Fibroblast of skin of abdomen (primary cell): ENCODE measurements around the gene ADORA1.

ENCODE experiments used
- DNase-seq: peaks from one replicate; pipeline ENCODE4 v3.0.0-alpha.2; 2013

The ADORA1 gene

GRCh38 chr1:203187689-203188264 lies 60.3 kb downstream of the ADORA1 start:
- DNase-seq = no peak

DNA sequence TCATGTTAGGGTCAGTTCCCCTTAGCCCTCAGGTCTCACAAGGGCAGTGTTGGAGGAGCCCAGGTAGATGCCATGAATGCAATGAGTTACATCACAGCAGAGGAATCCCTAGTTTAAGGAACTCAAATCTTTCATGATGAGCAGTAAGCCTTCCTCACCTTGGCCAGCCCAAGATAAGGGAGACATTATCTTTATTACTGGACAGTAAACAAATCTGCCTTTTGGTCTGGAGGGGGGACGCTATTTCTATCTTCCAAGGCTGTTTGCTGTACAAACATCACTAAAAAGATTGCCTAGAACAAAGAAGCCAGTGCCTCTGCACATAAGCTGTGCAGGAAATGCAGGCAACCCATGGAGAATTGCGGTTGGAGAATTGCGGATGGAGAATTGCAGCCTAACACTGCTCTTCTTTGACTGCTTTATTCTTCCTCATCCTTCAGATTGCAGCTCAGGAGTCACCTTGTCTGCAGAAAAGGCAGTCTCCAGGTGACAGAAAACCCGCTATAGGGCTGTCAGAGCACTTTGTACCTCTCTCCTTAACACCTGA lies 61.2 kb downstream of the ADORA1 start:
- DNase-seq = no peak

GRCh38 chr1:203189951-203190352 lies 62.4 kb downstream of the ADORA1 start:
- DNase-seq = no peak

- no peak for DNase-seq
Measured at GRCh38 chr1:203190949-203191348, 63.4 kb downstream of the ADORA1 start.

DNA sequence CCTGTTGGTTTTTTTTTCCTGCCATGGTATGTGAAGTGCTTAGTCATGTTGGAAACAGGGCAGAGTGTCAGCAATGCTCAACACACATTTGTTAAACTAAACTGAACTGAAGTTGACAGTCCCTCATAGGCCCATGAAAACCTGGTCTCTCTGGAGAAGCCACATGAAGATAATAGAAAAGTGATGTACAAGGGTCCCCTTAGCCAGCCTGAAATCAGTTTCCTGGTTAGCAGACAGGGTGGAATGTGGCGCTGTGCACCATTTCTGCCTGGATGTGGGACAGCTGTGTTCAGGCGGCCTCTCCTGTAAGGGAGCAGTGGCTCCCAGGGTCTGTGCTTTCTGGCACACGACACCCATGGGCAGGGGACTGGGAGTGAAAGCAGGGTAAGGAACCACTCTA lies 68.8 kb downstream of the ADORA1 start:
- DNase-seq = no peak

GRCh38 chr1:203197625-203198024 lies 70.1 kb downstream of the ADORA1 start:
- DNase-seq = peak; percentile 89

DNA sequence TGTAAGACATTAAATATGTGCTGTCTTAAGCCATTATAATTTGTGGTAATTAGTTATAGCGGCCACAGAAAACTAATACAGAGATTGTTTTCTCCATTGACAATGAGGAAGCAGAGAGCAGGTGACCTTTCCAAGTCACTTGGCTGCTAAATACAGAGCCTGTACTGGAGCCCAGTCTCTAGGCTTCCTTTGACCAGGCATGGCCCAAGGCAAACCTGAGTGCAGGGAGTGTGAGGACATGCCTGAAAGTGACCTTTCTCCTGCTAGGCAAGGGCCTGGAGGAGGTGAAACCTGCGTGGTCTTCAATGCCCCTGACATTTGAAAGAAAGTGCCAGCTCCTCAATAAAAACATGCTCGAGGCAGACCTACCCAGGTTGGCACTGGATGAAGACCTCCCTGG lies 71.5 kb downstream of the ADORA1 start:
- DNase-seq = no peak

DNA sequence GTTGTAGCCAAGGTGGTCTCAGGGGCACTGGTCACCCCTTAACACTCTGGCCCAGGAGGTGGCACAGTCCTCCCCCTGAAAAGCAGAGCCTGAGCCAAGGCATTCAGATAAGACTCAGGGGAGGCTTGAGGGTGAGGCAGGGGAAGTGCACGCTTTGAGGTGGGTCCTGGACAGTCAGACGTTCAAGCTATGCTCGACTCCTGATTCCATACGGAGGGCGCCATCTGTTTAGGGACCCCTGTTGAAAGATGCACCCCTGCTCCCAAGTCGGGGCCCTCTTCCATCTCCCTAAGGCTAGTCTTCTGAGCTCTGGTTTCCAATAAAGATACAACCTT lies 71.9 kb downstream of the ADORA1 start:
- no peak for DNase-seq

DNA sequence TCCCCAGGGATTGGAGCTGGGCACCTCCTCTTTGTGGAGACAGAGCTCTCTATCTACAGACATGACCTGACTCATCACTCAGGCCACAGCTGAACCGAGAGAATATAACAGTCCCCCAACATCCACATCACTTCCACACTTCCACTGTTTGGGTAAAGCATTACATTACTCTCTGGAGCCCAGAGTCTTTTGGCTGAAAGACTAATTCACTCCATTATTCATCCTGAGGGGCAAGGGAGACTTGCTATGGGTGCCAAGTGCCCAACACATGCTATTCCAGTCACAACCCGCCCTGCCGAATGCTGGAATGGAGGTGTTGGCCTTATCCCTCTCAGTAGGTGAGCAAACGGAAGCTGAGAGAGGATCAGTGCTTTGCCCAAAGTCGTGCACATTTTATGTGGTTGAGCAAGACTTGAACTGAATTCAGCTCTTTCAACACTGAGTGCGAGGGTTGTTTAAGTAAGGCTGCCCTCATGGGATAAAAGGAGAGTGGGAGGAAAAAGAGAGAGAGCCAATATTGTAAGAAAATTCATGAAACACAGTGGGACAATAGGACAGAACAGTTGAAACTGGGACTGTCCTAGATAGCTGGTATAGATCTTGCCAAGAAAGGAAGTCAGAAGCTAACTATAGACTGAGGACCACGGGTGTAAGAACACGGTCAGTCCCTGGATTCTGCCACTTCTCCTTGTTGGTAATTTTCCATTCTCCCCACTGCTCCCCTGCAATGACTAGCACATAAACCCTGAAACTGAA lies 72.5 kb downstream of the ADORA1 start:
- peak; percentile 45 for DNase-seq

GRCh38 chr1:203200916-203201315 lies 73.4 kb downstream of the ADORA1 start:
- no peak for DNase-seq

- DNase-seq = no peak
Measured at GRCh38 chr1:203201516-203202205, 74.1 kb downstream of the ADORA1 start.

- DNase-seq = peak; percentile 76
Measured at GRCh38 chr1:203202431-203203245, 75.1 kb downstream of the ADORA1 start.

DNA sequence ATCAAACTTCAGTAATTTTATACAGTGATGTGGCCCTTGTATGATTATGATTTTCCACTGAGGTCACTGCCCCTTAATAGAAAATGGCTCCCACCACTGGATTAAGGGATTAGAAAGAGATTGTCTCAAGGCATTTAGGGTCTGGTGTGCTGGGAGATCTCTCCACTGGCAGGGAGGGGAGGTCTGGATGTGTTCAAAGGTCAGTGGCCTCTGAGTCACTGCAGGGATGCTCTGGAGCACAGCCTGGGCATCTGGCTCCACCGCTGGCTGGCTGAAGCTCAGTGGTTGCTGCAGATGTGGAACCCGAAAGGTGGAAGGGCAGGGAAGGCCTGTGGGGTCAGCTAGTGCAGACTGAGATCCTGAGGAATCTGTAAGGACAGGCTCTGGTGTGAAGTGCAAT lies 77.2 kb downstream of the ADORA1 start:
- DNase-seq = no peak

DNA sequence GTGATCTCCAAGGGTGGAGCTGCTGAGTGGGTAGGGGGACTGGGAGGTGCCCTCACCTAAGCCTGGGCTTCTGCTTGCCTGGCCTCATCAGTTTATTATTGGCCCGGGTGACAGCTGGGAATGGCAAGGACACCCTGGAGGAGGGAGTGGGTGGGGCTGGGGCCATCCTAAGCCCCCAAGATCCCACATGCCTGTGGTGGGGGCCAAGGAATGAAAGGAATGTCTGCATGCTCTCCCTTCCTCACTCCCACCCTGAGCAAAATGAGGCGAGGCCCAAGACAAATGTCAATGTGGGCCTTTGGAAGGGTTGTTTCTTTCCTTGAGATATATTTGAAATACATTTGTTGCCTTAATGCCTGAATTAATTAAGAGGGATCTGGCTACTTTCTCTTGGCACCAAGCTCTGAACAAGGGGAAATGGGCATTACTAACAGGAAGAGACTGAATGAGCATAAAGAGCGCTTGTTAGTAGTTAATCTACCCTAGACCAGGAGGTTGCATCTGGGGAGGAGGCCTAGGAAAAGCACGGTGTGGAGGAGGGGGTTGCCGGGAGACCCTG lies 78.7 kb downstream of the ADORA1 start:
- DNase-seq = peak; percentile 23

DNA sequence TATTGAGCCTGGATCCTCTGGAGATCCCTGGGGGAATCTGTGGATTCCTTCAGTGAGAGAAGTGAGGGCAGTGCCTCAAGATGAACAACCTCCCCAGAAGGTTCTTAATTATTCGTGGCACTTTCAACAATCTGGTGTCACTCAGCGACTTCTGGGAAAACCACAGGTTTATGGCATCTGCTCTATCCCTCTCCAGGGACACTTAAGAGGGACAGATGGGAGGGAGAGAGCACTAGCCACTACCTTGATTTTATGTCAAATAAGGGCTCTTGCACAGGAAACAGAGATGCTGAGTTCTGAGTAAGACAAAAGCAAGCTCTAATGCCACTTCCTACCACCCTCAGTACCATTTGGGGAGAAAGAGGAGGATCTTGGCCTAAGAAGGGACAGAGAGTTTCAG lies 80.2 kb downstream of the ADORA1 start:
- DNase-seq = no peak

GRCh38 chr1:203208181-203208580 lies 80.7 kb downstream of the ADORA1 start:
- no peak for DNase-seq

DNA sequence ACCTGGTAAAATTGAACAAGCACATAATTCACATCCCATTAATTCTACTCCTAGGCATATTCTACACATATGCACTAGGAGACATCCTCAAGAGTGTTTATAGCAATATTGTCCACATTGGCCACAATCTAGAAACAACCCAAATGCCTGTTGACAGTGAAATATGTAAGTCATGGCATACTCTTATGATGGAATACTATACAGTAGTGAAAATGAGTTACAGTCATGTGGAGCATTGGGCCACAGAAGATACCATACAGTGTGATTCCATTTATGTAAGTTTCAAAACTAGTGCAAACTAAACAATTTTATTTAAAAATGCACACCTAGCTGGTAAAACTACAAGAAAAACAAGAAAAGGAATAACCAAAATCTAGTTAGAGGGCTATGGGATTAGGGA lies 82.8 kb downstream of the ADORA1 start:
- no peak for DNase-seq

- DNase-seq = no peak
Measured at GRCh38 chr1:203210988-203211387, 83.5 kb downstream of the ADORA1 start.

GRCh38 chr1:203211812-203212211 lies 84.3 kb downstream of the ADORA1 start:
- no peak for DNase-seq

- no peak for DNase-seq
Measured at GRCh38 chr1:203213126-203213525, 85.6 kb downstream of the ADORA1 start.

- DNase-seq = no peak
Measured at GRCh38 chr1:203214871-203215270, 87.3 kb downstream of the ADORA1 start.

DNA sequence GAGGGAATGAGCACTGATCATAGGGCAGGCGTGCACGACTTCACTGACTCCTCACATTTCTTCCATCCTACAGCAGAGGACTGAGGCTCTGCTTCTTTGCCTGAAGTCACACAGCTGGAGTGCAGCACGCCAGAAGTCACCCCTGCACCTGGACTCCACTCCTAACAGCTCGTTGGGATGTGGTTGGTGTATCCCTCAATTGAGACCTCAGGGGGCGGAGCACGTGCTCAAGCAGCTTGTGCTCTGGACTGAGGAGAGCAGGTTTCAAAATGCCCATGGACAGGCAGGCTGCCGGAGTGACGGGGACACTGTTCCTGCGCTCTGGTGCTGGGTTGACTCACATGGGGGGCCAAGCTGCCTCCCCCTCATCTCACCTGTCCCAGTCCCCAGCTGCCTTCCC lies 88.0 kb downstream of the ADORA1 start:
- no peak for DNase-seq
